ENCODE data around the gene GOLGA7B. TPM values are rescaled to one million over a fixed set of nuclear protein-coding genes. Genes with fewer than 3 reads are reported as not detected.

Gene GOLGA7B
- total and polyA plus RNA-seq, 2 of the 4 experiments (the other 2 are of a cell fraction): not detected

GRCh38 chr10:97870990-97871389, 21.3 kb downstream of the GOLGA7B start (continued):
- TF ChIP-seq ELK1 (IDR thresholded peaks at IDR 0.05; ENCODE audit: borderline replicate concordance, low read depth, low read length): no peak
- no peak for TF ChIP-seq SMC3 (IDR thresholded peaks at IDR 0.05; ENCODE audit: low read depth, low read length)
- no peak for TF ChIP-seq RAD21 (IDR thresholded peaks at IDR 0.05; ENCODE audit: low read length)

GRCh38 chr10:97873569-97873968, 23.9 kb downstream of the GOLGA7B start:
- no peak overlapping the region for H2BK15ac ChIP-seq (ENCODE audit: low read depth, low read length)
- H3K4ac ChIP-seq (ENCODE audit: low read depth, low read length): no peak overlapping the region
- H2BK120ac ChIP-seq (ENCODE audit: low read depth, low read length): no peak overlapping the region
- H4K8ac ChIP-seq (ENCODE audit: low read depth in 2 of 2, low read length in 2 of 2): no peak overlapping the region
- H3K23ac ChIP-seq (ENCODE audit: low read depth, low read length): no peak overlapping the region
- H3K36me3 ChIP-seq (ENCODE audit: control insufficient read depth, insufficient read depth, low read length): no peaks in the 10 kb centered on the region
- no peaks in the 10 kb centered on the region for H3K9me3 ChIP-seq (ENCODE audit: control insufficient read depth, insufficient read depth, low read length)
- CTCF ChIA-PET: no interaction called here
- H3K27me3 ChIP-seq (ENCODE audit: control insufficient read depth, insufficient read depth, low read length): peaks cover 39% of the 10 kb centered on the region
- 39% methylated on average over 4 of the region's 6 CpGs; no CpG with 5 or more reads in 1 of the 2 experiments for WGBS, 2 experiments (ENCODE audit: extremely low coverage in 2 of 2, insufficient read length in 1 of 2)
- H2BK20ac ChIP-seq (ENCODE audit: low read depth, low read length): no peak overlapping the region
- no peak overlapping the region for H3K9ac ChIP-seq (ENCODE audit: low read depth, low read length)
- no peaks in the 10 kb centered on the region for H3K79me1 ChIP-seq (ENCODE audit: low read depth in 1 of 2, low read length in 2 of 2)
- H3K4me1 ChIP-seq (ENCODE audit: control insufficient read depth, insufficient read depth, low read length): no peaks in the 10 kb centered on the region
- H3K18ac ChIP-seq (ENCODE audit: low read depth, low read length): no peak overlapping the region
- no peak overlapping the region for H3K27ac ChIP-seq (ENCODE audit: insufficient read depth, low read length)
- H4K20me1 ChIP-seq (ENCODE audit: insufficient read depth, low read length): no peaks in the 10 kb centered on the region
- no peak for ATAC-seq (ENCODE audit: low read depth)
- in situ Hi-C loops (cut with MboI; ENCODE audit: low sequenced_read_pairs) (no loop called here), intact Hi-C loops (cut with micrococcal nuclease) (no loop called here), dilution Hi-C loops (cut with HindIII; ENCODE audit: low sequenced_read_pairs, unreplicated experiment) (no loop called here)
- H3K14ac ChIP-seq (replicated peaks; ENCODE audit: low read depth, low read length): no peak overlapping the region
- DNase-seq: no peak
- POLR2A ChIA-PET (ENCODE audit: unreplicated experiment): interaction anchor here (0.5 kb wide), 1 partner anchor 111 kb away, joined by 4 read pairs; no protein-coding TSS in a partner anchor
- no TSS peak for BruUV-seq (replicated peaks)
- no peak overlapping the region for H2AK9ac ChIP-seq (replicated peaks; ENCODE audit: low read depth, low read length, poor library complexity)
- TF ChIP-seq ELK1 (IDR thresholded peaks at IDR 0.05; ENCODE audit: borderline replicate concordance, low read depth, low read length): no peak
- H4K5ac ChIP-seq (ENCODE audit: low read depth, low read length): no peak overlapping the region
- H2BK5ac ChIP-seq (ENCODE audit: low read depth, low read length, poor library complexity, severe bottlenecking): no peak overlapping the region
- H3K56ac ChIP-seq (ENCODE audit: extremely low read depth, insufficient read depth, low read length): no peak overlapping the region
- H3K4me3 ChIP-seq (ENCODE audit: insufficient read depth, low read depth, low read length): no peak overlapping the region
- H4K91ac ChIP-seq (ENCODE audit: insufficient read depth, low read depth, low read length): no peak overlapping the region
- H2AFZ ChIP-seq (replicated peaks; ENCODE audit: low read length, poor library complexity): no peak overlapping the region
- H2AK5ac ChIP-seq (ENCODE audit: low read depth, low read length): no peak overlapping the region
- H3K9me1 ChIP-seq (ENCODE audit: insufficient read depth, low read length): no peaks in the 10 kb centered on the region
- no peak overlapping the region for H3K4me2 ChIP-seq (ENCODE audit: low read depth, low read length)
